DOHH2 (cell line): ENCODE results near the gene SFTPA2.
"Not testable (repeated sequence)": the region's sequence is repeated elsewhere in the genome, so short reads cannot be mapped to it uniquely, and the experiment has no call there.

Experiments
- CTCF ChIP-seq: fragments of 200-600 bp; sonication (generic); IDR thresholded peaks from one replicate; pipeline ENCODE4 v1.5.1; 2014; ENCODE audit warnings: antibody characterized with exemption, mild to moderate bottlenecking, low read depth, low read length; ENCODE audit not compliant: poor library complexity, severe bottlenecking
- EZH2phosphoT487 ChIP-seq: fragments of 200-600 bp; sonication (generic); IDR thresholded peaks from 2 replicates; pipeline ENCODE4 v1.6.1; 2017; ENCODE audit warnings: borderline replicate concordance, mild to moderate bottlenecking, antibody characterized with exemption, low read length, moderate library complexity, mixed read lengths

GRCh38 chr10:79516532-79517205, 43.5 kb downstream of the SFTPA2 start:
- not testable (repeated sequence) for TF ChIP-seq CTCF, EZH2phosphoT487
